ENCODE measurements around the gene CHD3. TPM values are rescaled to one million over a fixed set of nuclear protein-coding genes. Genes with fewer than 3 reads are reported as not detected.

Gene CHD3
- total and polyA plus RNA-seq, 10 of the 15 experiments (the other 5 are each of a cell fraction or from before 2014, with no cell fraction given) = 1.4 to 86.8 (median 39.1) TPM

DNA sequence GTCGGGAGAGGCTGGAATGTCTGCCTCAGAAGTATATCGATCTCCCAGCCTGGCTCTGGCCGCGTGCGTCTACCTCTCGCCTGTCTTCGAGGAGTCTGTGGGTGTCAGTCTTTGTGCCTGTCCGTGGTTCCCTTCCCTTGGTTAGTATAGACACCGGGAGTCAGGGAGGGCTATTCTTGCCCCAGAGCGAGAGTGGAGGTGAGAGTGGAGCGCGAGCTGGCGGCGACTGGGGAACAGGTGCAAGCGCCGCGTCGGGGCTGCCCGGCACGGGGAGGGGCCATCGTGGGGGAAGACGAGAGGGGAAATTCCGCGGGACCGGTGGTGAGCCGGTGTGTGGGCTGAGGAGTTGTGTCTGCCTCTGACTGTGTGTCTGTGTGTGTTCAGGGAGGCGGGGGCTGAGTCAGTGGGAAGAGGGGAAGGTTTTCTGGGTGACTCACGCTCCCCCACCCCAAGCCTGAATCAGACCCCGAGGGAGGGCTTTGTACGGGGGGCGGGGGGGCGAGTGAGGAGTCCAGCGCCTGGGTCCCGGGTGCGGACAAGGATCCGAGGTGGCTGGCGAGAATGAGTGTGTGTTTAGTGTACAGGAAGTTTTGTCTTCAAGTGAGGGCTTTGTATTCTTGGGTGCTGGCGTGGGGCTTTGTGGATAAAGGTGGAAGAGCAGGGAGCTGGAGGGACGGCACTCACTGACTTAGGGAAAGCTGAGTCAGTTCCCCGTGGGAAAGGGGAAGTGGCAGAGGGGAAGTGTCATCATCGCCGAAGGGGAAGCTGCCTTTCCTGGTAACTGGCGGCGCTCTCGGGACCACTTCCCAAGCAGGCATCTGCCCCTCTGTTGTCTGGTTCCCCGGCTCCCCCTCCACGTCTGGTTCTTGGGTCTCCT lies 46.0 kb upstream of the CHD3 start (continued):
- TF ChIP-seq, protein P1, sequence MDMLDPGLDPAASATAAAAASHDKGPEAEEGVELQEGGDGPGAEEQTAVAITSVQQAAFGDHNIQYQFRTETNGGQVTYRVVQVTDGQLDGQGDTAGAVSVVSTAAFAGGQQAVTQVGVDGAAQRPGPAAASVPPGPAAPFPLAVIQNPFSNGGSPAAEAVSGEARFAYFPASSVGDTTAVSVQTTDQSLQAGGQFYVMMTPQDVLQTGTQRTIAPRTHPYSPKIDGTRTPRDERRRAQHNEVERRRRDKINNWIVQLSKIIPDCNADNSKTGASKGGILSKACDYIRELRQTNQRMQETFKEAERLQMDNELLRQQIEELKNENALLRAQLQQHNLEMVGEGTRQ (IDR thresholded peaks at IDR 0.05; ENCODE audit: borderline replicate concordance, low read depth, low read length) = no peak
- TF ChIP-seq SPI1 (IDR thresholded peaks at IDR 0.05; ENCODE audit: borderline replicate concordance, insufficient read depth, low read depth, low read length) = peak; percentile 95
- TF ChIP-seq, protein P2, sequence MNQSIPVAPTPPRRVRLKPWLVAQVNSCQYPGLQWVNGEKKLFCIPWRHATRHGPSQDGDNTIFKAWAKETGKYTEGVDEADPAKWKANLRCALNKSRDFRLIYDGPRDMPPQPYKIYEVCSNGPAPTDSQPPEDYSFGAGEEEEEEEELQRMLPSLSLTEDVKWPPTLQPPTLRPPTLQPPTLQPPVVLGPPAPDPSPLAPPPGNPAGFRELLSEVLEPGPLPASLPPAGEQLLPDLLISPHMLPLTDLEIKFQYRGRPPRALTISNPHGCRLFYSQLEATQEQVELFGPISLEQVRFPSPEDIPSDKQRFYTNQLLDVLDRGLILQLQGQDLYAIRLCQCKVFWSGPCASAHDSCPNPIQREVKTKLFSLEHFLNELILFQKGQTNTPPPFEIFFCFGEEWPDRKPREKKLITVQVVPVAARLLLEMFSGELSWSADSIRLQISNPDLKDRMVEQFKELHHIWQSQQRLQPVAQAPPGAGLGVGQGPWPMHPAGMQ (IDR thresholded peaks at IDR 0.05; ENCODE audit: borderline replicate concordance) = no peak
- TF ChIP-seq MEF2A (IDR thresholded peaks at IDR 0.05; ENCODE audit: insufficient read depth, low read depth, low read length) = no peak
- TF ChIP-seq, protein P3, sequence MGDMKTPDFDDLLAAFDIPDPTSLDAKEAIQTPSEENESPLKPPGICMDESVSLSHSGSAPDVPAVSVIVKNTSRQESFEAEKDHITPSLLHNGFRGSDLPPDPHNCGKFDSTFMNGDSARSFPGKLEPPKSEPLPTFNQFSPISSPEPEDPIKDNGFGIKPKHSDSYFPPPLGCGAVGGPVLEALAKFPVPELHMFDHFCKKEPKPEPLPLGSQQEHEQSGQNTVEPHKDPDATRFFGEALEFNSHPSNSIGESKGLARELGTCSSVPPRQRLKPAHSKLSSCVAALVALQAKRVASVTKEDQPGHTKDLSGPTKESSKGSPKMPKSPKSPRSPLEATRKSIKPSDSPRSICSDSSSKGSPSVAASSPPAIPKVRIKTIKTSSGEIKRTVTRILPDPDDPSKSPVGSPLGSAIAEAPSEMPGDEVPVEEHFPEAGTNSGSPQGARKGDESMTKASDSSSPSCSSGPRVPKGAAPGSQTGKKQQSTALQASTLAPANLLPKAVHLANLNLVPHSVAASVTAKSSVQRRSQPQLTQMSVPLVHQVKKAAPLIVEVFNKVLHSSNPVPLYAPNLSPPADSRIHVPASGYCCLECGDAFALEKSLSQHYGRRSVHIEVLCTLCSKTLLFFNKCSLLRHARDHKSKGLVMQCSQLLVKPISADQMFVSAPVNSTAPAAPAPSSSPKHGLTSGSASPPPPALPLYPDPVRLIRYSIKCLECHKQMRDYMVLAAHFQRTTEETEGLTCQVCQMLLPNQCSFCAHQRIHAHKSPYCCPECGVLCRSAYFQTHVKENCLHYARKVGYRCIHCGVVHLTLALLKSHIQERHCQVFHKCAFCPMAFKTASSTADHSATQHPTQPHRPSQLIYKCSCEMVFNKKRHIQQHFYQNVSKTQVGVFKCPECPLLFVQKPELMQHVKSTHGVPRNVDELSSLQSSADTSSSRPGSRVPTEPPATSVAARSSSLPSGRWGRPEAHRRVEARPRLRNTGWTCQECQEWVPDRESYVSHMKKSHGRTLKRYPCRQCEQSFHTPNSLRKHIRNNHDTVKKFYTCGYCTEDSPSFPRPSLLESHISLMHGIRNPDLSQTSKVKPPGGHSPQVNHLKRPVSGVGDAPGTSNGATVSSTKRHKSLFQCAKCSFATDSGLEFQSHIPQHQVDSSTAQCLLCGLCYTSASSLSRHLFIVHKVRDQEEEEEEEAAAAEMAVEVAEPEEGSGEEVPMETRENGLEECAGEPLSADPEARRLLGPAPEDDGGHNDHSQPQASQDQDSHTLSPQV (IDR thresholded peaks at IDR 0.05) = no peak
- TF ChIP-seq, protein P4, sequence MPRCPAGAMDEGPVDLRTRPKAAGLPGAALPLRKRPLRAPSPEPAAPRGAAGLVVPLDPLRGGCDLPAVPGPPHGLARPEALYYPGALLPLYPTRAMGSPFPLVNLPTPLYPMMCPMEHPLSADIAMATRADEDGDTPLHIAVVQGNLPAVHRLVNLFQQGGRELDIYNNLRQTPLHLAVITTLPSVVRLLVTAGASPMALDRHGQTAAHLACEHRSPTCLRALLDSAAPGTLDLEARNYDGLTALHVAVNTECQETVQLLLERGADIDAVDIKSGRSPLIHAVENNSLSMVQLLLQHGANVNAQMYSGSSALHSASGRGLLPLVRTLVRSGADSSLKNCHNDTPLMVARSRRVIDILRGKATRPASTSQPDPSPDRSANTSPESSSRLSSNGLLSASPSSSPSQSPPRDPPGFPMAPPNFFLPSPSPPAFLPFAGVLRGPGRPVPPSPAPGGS (IDR thresholded peaks at IDR 0.05; ENCODE audit: borderline replicate concordance, insufficient read depth, low read depth, low read length, poor library complexity, severe bottlenecking) = peak; percentile 18
- TF ChIP-seq NFXL1 (IDR thresholded peaks at IDR 0.05; ENCODE audit: borderline replicate concordance) = no peak
- TF ChIP-seq BACH1 (IDR thresholded peaks at IDR 0.05; ENCODE audit: borderline replicate concordance) = peak; percentile 85; the same call in 1 of the 2 replicates
- TF ChIP-seq, protein P5, sequence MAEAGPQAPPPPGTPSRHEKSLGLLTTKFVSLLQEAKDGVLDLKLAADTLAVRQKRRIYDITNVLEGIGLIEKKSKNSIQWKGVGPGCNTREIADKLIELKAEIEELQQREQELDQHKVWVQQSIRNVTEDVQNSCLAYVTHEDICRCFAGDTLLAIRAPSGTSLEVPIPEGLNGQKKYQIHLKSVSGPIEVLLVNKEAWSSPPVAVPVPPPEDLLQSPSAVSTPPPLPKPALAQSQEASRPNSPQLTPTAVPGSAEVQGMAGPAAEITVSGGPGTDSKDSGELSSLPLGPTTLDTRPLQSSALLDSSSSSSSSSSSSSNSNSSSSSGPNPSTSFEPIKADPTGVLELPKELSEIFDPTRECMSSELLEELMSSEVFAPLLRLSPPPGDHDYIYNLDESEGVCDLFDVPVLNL (IDR thresholded peaks at IDR 0.05; ENCODE audit: low read depth, low read length) = no peak
- TF ChIP-seq, protein P6, sequence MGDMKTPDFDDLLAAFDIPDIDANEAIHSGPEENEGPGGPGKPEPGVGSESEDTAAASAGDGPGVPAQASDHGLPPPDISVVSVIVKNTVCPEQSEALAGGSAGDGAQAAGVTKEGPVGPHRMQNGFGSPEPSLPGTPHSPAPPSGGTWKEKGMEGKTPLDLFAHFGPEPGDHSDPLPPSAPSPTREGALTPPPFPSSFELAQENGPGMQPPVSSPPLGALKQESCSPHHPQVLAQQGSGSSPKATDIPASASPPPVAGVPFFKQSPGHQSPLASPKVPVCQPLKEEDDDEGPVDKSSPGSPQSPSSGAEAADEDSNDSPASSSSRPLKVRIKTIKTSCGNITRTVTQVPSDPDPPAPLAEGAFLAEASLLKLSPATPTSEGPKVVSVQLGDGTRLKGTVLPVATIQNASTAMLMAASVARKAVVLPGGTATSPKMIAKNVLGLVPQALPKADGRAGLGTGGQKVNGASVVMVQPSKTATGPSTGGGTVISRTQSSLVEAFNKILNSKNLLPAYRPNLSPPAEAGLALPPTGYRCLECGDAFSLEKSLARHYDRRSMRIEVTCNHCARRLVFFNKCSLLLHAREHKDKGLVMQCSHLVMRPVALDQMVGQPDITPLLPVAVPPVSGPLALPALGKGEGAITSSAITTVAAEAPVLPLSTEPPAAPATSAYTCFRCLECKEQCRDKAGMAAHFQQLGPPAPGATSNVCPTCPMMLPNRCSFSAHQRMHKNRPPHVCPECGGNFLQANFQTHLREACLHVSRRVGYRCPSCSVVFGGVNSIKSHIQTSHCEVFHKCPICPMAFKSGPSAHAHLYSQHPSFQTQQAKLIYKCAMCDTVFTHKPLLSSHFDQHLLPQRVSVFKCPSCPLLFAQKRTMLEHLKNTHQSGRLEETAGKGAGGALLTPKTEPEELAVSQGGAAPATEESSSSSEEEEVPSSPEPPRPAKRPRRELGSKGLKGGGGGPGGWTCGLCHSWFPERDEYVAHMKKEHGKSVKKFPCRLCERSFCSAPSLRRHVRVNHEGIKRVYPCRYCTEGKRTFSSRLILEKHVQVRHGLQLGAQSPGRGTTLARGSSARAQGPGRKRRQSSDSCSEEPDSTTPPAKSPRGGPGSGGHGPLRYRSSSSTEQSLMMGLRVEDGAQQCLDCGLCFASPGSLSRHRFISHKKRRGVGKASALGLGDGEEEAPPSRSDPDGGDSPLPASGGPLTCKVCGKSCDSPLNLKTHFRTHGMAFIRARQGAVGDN (IDR thresholded peaks at IDR 0.05) = 0 out of 2 replicates have a peak, but pooled peaks have one; percentile 20
- peak; percentile 95 for TF ChIP-seq SMARCA5 (IDR thresholded peaks at IDR 0.05)
- TF ChIP-seq SMAD1 (IDR thresholded peaks at IDR 0.05; ENCODE audit: low read depth, partially characterized antibody) = peak; percentile 20
- TF ChIP-seq PAX8 (IDR thresholded peaks at IDR 0.05) = no peak
- TF ChIP-seq MTA3 (IDR thresholded peaks at IDR 0.05; ENCODE audit: borderline replicate concordance, low read length) = no peak

Measured in GM12878 (cell line).